ENCODE results near the gene ARX.

GRCh38 chrX:25016938-25017598 is 1.3 kb upstream of the ARX start:
- TF ChIP-seq CTCF (IDR thresholded peaks at IDR 0.05), result no peak
- no peak for TF ChIP-seq POLR2A (IDR thresholded peaks at IDR 0.05)
